HG02981 (cell line): ENCODE measurements around the gene PKNOX2.

Experiments
- ATAC-seq: cut with Tn5 transposase; IDR thresholded peaks from one replicate; pipeline ENCODE4 v1.9.1; 2021; ENCODE audit warnings: mild to moderate bottlenecking, moderate library complexity; ENCODE audit not compliant: unreplicated experiment

PKNOX2 gene

DNA sequence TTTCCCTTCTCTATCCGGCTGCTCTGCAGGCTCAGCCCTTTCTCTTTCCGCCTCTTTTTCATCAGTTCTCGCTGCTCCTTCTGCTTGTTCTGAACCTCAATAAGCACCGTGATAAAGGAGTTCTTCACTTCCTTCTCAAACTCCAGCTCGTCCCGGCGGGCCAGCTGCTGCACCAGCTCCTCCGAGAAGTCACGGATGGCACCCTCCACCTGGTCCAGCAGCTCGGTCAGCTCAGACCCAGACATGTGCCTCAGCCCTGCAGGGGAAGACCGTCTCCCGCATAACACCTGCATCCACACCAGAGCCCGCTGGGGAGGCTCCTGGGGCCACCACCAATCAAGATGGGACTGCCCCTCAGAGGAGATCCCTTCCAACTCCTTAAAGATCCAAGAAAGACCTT is 291.3 kb downstream of the PKNOX2 start:
- ATAC-seq: no peak

DNA sequence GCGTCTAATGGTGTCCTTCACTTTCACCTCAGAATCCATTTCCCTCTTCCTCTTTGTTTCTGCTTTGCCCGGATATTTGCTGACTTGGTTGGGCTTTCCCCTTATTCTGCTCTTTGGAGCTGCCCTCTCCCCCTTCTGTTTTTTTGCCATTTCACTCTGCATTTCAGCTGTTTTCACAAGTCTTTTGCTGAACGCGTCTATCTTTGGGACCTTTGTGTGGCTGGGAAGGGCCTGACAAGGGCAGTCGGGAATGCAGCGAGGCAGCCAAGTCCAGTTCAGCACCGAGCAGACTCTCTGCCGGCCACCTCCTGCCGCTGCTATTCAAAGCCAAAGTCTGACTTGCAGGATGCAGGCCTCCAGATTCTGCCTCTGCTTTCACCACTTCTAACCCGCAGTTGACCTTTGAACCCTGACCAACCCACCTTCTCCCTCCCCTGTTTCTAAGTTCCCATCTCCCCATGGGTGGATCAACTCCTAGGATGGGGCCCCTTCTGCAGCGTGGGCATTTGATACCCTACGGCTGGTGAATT is 293.3 kb downstream of the PKNOX2 start:
- ATAC-seq: no peak

DNA sequence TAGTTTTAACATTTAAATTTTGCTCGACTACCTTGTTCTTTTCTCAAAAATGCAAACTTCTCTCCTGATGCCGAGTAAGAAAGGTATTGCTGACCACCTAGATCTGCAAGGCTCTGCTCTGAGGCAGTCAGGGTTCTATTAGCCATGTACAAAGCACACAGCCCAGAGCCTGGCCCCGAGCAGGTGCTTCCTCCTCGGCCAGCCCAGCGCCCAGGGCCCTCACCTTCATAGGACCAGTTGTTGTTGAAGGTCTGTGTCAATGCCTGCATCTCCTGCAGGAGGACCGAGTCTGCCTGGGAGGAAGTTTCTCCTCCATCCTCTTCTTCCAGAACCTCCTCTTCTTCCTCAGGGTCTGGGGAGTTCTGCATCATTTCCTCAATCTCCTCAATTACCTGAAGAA is 295.7 kb downstream of the PKNOX2 start:
- no peak for ATAC-seq

DNA sequence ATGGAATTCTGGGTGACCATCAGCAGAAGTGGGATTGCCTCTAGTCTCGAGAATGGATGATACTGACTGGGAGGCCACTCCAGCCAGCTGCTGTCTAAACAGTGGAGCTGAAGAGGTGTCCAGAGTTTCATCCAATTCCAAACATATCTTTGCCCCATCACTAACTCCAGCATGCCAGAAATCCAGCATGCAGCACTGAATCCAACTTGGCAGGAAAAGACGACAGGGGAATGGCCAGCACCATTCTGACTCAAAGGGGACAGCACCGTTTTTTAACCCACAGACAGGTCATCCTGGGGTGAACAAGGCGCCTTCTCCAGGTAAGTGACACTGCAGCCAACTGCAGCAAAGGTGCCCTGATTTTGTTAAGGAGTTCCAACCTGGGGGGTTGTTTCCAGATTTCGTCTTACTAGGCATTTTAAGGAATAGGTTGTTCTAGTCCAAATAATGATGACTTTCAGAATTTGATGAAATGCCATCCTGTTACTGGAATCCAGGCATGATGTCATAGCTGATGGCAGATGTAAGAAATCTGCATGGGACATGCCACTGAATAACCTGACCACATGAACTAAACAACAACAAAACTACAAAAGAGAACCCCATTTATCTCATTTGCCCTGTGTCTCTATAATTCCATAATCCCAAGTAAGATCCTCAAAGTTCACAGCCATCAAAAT is 299.2 kb downstream of the PKNOX2 start:
- ATAC-seq: no peak

GRCh38 chr11:125464270-125464662 is 299.7 kb downstream of the PKNOX2 start:
- ATAC-seq: no peak

DNA sequence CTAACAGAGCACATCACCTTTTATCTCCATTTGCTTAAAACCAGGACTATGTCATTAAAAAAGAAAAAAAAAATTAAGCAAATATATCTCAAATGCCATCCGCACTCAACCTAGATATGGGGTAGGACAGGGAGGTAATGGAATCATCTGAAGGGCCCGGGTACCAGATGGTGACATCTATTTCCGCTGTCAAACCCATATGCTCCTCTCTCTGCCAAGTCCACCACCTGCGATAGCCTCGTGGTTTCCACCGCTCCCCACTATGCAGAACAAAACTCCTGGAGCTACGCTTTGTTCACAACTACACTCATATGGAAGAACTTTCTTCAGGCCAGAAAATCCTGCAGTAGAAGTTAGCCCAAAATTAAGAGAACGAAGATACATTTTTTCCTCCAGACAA is 300.1 kb downstream of the PKNOX2 start:
- ATAC-seq: no peak

DNA sequence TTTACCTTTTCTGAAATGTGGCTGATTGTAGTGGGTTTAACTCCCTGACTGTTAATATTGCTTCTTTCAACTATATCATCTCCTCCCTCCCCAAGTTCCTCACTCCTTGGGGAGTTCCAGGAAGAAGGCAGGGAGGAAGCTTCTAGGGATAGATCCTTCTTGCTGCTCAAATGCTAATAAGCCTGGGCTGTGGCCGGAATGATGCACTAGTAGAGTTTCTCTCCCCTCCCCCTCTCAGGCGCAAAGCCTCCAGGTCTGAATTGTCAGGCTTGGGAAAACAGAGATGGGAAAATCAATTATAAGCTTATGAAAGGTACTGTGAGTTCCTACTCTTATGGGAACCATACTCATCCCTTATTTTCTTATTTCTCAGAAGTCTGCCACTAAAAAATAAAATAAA is 300.7 kb downstream of the PKNOX2 start:
- ATAC-seq: no peak

GRCh38 chr11:125465701-125466100 is 301.1 kb downstream of the PKNOX2 start:
- no peak for ATAC-seq

DNA sequence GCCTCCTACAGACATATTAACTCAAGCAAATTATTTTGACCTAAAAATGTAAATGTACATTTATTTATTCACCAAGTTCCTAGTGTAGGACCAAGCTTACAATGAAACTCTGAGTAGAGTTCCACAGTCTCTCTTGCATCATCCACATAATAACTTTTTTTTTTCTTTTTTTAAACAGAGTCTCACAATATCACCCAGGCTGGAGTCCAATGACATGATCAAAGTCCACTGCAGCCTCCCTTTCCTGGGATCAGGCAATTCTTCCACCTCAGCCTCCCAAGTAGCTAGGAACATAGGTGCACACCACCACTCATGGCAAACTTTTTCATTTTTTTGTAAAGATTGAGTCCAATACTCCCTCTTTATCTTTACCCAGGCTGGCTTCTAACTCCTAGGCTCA is 303.5 kb downstream of the PKNOX2 start:
- ATAC-seq: no peak

DNA sequence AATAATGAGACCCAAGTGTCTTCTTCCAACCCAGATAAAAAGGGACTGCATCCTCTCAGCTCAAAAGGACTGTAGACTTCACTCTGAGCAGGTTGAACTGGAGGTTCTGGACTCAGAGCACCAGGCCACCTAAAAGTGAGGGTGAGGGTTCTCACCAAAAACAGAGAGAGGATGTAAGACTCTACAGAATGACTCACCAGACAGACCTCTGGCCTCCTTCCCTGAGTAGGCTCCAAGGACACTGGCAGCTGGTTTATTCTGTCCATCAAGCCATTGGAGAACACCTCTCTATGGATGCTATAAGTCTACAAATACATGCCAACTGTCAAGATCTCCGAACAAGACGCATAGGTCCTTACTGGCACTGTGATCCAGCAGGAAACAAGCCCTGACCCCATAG is 304.3 kb downstream of the PKNOX2 start:
- no peak for ATAC-seq

GRCh38 chr11:125470355-125470754 is 305.8 kb downstream of the PKNOX2 start:
- no peak for ATAC-seq

GRCh38 chr11:125476721-125477120 is 312.2 kb downstream of the PKNOX2 start:
- ATAC-seq: no peak

GRCh38 chr11:125479137-125479536 is 314.6 kb downstream of the PKNOX2 start:
- no peak for ATAC-seq

DNA sequence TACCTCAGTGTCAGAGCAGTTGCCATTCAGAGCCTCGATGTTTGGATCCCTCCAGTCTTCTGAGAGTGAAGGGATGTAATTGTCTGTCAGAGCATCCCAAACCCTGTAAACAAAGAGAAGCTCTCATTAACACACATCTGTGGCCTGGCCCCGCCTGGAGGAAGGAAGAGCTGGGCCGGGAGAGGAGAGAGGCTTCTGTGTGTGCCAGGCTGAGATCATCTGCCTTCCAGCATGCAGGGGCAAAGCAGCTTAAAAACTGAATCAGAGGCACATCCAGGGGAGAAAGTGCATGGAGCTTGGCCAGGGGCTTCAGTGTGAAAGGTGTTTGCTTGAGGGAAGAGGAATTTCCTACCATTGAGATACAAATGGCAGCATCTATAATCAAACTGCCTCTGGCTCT is 317.0 kb downstream of the PKNOX2 start:
- ATAC-seq: no peak
